ENCODE results near the gene TBCC.
A peak's percentile ranks its signal among the peaks of the same experiment; 100 is the strongest.

The TBCC gene

GRCh38 chr6:42745640-42746462 lies at the start of gene TBCC:
TSS of gene TBCC (minus strand) at chr6:42746103. CDS start at chr6:42746073, 30 bp downstream.
- no peaks in the 10 kb centered on the region for H3K9me2 ChIP-seq (replicated peaks; ENCODE audit: insufficient read depth, low read length)
- H3K79me2 ChIP-seq (ENCODE audit: insufficient read depth, low read length): peaks cover 20% of the 10 kb centered on the region
- H3F3A ChIP-seq (ENCODE audit: insufficient read depth): peaks cover 42% of the 10 kb centered on the region
- peak within 1 kb of the TSS; percentile 97 for H3K4me3 ChIP-seq (ENCODE audit: insufficient read depth, low read length, poor library complexity, severe bottlenecking)
- H3K27ac ChIP-seq (ENCODE audit: low read depth, low read length): peak within 1 kb of the TSS; percentile 88
- 0 out of 2 replicates have a peak, but pooled peaks cover 8% of the 10 kb centered on the region for H3K9me3 ChIP-seq (ENCODE audit: insufficient read depth, low read length)
- H4K20me1 ChIP-seq (ENCODE audit: low read depth, low read length): peaks cover 10% of the 10 kb centered on the region; the same call in 1 of the 2 replicates
- H3K4me2 ChIP-seq (ENCODE audit: low read depth, low read length, poor library complexity, severe bottlenecking): peak within 1 kb of the TSS; percentile 77
- H3K36me3 ChIP-seq (ENCODE audit: low read length): peaks cover 9% of the 10 kb centered on the region; the same call in 1 of the 2 replicates
- TF ChIP-seq EZH2phosphoT487 (conservative IDR thresholded peaks at IDR 0.05; ENCODE audit: low read length): no peak
- TF ChIP-seq CTCF (IDR thresholded peaks at IDR 0.05; ENCODE audit: insufficient read depth, low read length, poor library complexity, severe bottlenecking): no peak
- H2AFZ ChIP-seq (ENCODE audit: low read depth, low read length, severe bottlenecking): peak within 1 kb of the TSS; percentile 66
- no peaks in the 10 kb centered on the region for H3K27me3 ChIP-seq (ENCODE audit: low read length)
- peak within 1 kb of the TSS; percentile 87 for H3K9ac ChIP-seq (ENCODE audit: low read length)

GRCh38 chr6:42795651-42796050 lies 49.7 kb upstream of the TBCC start:
- Histone ChIP-seq H3K27me3 (ENCODE audit: low read length) (no peaks in the 10 kb centered on the region), H3K9me3 (ENCODE audit: insufficient read depth, low read length) (no peaks in the 10 kb centered on the region), H3K79me2 (ENCODE audit: insufficient read depth, low read length) (peaks cover 65% of the 10 kb centered on the region), H3F3A (ENCODE audit: insufficient read depth) (peaks cover 26% of the 10 kb centered on the region), H3K4me3 (ENCODE audit: insufficient read depth, low read length, poor library complexity, severe bottlenecking) (no peak overlapping the region), H3K4me2 (ENCODE audit: low read depth, low read length, poor library complexity, severe bottlenecking) (no peak overlapping the region), H3K9ac (ENCODE audit: low read length) (no peak overlapping the region), H3K36me3 (ENCODE audit: low read length) (no peaks in the 10 kb centered on the region), H3K9me2 (replicated peaks; ENCODE audit: insufficient read depth, low read length) (no peaks in the 10 kb centered on the region), H2AFZ (ENCODE audit: low read depth, low read length, severe bottlenecking) (no peak overlapping the region), H3K27ac (ENCODE audit: low read depth, low read length) (peak overlapping the region; percentile 3; the same call in 1 of the 2 replicates), H4K20me1 (ENCODE audit: low read depth, low read length) (no peaks in the 10 kb centered on the region)
- TF ChIP-seq EZH2phosphoT487 (conservative IDR thresholded peaks at IDR 0.05; ENCODE audit: low read length) (no peak), CTCF (IDR thresholded peaks at IDR 0.05; ENCODE audit: insufficient read depth, low read length, poor library complexity, severe bottlenecking) (no peak)

- Histone ChIP-seq H4K20me1 (ENCODE audit: low read depth, low read length) (no peaks in the 10 kb centered on the region), H3K4me2 (ENCODE audit: low read depth, low read length, poor library complexity, severe bottlenecking) (no peak overlapping the region), H3F3A (ENCODE audit: insufficient read depth) (peaks cover 57% of the 10 kb centered on the region), H3K9me2 (replicated peaks; ENCODE audit: insufficient read depth, low read length) (no peaks in the 10 kb centered on the region), H3K27me3 (ENCODE audit: low read length) (no peaks in the 10 kb centered on the region), H3K27ac (ENCODE audit: low read depth, low read length) (no peak overlapping the region), H3K36me3 (ENCODE audit: low read length) (no peaks in the 10 kb centered on the region), H3K79me2 (ENCODE audit: insufficient read depth, low read length) (peaks cover 81% of the 10 kb centered on the region), H3K9ac (ENCODE audit: low read length) (no peak overlapping the region), H3K4me3 (ENCODE audit: insufficient read depth, low read length, poor library complexity, severe bottlenecking) (no peak overlapping the region), H2AFZ (ENCODE audit: low read depth, low read length, severe bottlenecking) (no peak overlapping the region), H3K9me3 (ENCODE audit: insufficient read depth, low read length) (no peaks in the 10 kb centered on the region)
- no peak for TF ChIP-seq EZH2phosphoT487 (conservative IDR thresholded peaks at IDR 0.05; ENCODE audit: low read length)
- TF ChIP-seq CTCF (IDR thresholded peaks at IDR 0.05; ENCODE audit: insufficient read depth, low read length, poor library complexity, severe bottlenecking): no peak
Observed at GRCh38 chr6:42791706-42792320, 45.9 kb upstream of the TBCC start.

Measured in SU-DHL-6 (cell line).